ENCODE results near the gene TICAM2.
A peak's percentile ranks its signal among the peaks of the same experiment; 100 is the strongest.
"Not testable (repeated sequence)": the region's sequence is repeated elsewhere in the genome, so short reads cannot be mapped to it uniquely, and the experiment has no call there.

Gene TICAM2

DNA sequence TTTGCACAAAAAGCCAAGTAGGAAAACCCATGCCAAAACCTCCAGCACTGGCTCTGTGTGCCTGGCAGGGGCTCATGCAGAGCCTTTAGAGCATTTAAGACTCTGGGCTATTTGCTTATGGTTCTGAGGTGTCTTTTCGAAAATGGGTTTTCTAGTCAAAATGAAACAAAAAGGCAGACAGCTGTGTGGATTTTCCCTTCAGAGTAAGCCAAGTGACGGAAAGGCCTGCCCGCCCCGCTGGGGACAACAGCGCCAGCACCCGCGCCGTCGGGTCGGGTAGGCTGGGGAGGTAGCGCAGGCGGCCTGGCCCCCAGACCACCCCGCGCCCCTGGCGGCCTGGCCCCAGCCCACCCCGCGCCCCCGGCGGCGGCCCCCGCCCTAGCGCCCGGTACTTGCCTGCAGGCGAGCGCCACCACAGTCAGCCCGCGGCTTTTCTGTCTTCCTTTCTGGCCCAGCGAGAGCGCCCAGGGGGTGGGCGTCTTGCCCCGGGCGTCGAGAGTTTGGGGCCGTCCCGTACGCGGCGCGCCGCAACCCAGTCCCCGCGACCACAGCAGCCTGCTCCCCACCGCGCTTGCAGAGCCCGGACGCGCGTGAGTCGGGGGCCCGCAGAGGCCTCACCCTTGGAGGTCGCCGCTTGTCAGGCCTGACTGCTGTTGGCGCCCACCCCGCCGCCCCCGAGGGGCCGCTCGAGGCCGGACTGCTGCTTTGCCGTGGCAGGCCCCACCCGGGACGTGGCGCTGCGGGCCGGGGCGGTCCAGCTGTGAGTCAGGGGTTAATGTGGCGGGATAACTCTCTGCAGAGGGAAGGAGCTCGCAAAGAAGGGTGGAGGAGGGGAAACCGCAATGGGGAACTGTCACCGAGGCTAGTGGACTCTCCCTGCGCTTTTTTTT lies at the start of gene TICAM2:
Gene TICAM2 (minus strand): TSS at position 779 of the 890 bp plus-strand sequence. CDS start 21,223 bp downstream, outside the sequence.
- DNase-seq (ENCODE audit: low read depth) = peak; percentile 69

GRCh38 chr5:115649541-115649940 lies 47.3 kb upstream of the TICAM2 start:
- DNase-seq (ENCODE audit: low read depth) = peak; percentile 43

- no peak for DNase-seq (ENCODE audit: low read depth)
These were observed 45.8 kb upstream of the TICAM2 start for GRCh38 chr5:115648056-115648455.

DNA sequence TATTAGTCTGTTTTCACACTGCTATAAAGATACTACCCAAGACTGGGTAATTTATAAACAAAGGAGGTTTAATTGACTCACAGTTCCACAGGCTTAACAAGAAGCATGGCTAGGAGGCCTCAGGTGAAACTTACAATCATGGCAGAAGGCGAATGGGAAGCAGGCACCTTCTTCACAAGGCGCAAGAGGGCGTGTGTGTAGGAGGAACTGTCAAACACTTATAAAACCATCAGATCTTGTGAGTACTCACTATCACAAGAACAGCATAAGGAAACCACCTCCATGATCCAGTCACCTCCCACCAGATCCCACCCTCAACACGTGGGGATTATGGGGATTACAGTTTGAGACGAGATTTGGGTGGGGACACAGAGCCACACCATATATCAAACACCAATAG lies 43.1 kb upstream of the TICAM2 start:
- not testable (repeated sequence) for DNase-seq (ENCODE audit: low read depth)

DNA sequence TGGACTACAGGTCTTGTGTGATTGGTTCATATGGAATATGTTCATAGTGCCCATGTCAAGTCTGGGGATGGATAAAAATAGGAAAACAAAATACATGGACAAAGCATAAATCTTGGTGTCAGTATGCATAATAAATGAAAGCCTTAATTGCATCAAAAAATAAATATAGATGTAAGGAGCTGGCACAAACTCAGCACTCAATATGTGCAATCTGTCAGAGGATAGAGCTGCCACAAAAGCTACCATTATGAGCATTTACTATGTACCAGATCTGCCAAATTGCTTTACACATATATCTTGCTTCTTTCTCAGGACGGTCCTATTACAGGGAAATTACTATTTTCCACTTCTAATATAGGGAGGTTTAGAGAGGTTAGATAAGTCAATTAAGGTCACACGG lies 41.8 kb upstream of the TICAM2 start:
- DNase-seq (ENCODE audit: low read depth) = no peak

GRCh38 chr5:115641948-115642347 lies 39.7 kb upstream of the TICAM2 start:
- DNase-seq (ENCODE audit: low read depth) = no peak

- DNase-seq (ENCODE audit: low read depth) = no peak
These were observed 38.0 kb upstream of the TICAM2 start for GRCh38 chr5:115640274-115640673.

GRCh38 chr5:115639377-115639776 lies 37.1 kb upstream of the TICAM2 start:
- no peak for DNase-seq (ENCODE audit: low read depth)

GRCh38 chr5:115637507-115637906 lies 35.2 kb upstream of the TICAM2 start:
- DNase-seq (ENCODE audit: low read depth) = no peak

GRCh38 chr5:115636008-115636407 lies 33.7 kb upstream of the TICAM2 start:
- DNase-seq (ENCODE audit: low read depth) = no peak

GRCh38 chr5:115634343-115635132 lies 32.3 kb upstream of the TICAM2 start:
- DNase-seq (ENCODE audit: low read depth) = peak; percentile 82

DNA sequence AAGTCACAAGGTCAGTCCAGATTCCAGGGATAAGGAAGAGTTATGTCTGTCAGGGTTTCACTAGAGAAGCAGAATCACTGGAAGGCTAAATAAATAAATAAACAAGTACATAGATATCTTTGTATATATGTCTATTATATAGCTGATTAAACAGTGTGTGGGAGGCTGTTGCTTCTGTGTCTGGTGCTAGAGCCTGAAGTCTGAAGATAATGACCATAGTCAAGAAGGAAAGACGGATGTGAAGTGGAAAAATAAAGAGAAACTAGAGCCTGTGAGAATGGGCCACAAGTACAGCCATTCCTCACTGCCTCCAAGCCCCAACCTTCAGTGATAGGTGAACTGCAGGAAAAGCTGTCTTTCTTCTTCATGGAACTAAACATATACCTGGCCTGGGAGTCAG lies 27.6 kb upstream of the TICAM2 start:
- DNase-seq (ENCODE audit: low read depth) = no peak

GRCh38 chr5:115627295-115627865 lies 25.1 kb upstream of the TICAM2 start:
- no peak for DNase-seq (ENCODE audit: low read depth)

- peak; percentile 72 for DNase-seq (ENCODE audit: low read depth)
These were observed 24.2 kb upstream of the TICAM2 start for GRCh38 chr5:115626445-115626823.

GRCh38 chr5:115625579-115626444 lies 23.5 kb upstream of the TICAM2 start, which contains the start of gene TMED7:
Gene TMED7 (minus strand): TSS chr5:115626036. CDS start chr5:115625792, 244 bp downstream.
- peak; percentile 98 for DNase-seq (ENCODE audit: low read depth)

- DNase-seq (ENCODE audit: low read depth) = no peak
These were observed 22.7 kb upstream of the TICAM2 start for GRCh38 chr5:115624994-115625393.

DNA sequence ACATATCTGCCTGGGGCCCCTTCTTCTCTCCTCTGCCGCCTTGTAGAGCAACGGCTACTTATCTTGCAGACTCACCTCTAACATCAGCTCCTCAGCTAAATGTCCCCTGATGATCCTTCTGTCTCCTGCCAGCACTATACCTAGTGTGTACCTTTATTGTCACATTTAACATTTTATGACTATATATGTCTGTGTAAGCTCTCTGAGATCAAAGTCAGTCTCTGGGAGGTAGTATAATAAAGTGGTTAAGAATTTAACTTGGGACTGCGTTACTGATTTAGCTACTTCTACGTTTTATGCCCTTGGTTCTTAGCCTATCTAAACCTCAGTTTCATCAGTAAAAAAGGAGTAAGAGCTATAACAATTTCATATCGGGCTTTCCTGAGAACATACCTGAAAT lies 21.4 kb upstream of the TICAM2 start:
- DNase-seq (ENCODE audit: low read depth) = no peak

DNA sequence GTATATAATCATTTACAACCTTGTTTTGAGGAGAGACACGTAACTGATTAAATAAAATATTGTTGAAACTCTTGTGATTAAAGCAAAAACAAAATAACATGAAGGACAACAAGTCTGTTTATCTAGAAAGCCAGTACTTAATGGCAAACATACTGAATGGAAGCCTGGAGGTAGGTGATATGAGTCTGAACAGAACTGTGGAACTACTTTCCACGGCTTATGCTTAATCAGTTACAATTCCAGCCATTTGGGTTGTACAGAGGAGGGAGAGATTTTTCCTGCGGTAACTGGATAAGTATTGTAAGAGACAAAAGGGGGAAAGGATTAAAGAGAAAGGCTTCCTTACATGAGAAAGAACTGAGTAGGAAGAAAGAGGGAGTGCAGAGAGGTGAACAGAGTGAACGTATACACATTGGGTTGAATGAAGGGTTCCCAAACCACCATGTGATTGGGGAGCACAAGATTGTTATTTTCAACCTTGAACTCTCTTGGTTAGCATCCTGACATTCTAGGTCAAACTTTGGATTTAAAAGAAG lies 19.2 kb upstream of the TICAM2 start:
- DNase-seq (ENCODE audit: low read depth) = no peak

DNA sequence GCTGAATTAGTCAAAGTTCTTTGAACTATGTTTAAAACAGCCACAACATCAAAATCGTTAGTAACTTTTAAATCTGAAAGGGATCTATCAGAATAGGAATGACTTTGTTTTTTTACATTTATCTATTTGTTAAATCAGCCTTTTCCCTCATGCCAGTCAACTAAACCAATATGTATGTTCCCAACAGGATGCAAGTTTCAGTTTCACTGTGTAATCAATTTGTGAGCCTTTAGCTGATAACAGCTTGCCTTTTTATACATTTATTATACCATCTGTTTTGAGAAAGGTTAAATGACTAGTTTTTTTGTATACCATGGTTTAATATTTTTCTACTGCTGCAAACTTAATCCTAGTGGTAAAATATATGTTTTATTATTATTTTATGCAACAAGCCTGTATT lies 14.6 kb upstream of the TICAM2 start:
- no peak for DNase-seq (ENCODE audit: low read depth)

- no peak for DNase-seq (ENCODE audit: low read depth)
These were observed 14.2 kb upstream of the TICAM2 start for GRCh38 chr5:115616472-115616871.

GRCh38 chr5:115611873-115612272 lies 9.6 kb upstream of the TICAM2 start:
- no peak for DNase-seq (ENCODE audit: low read depth)

Measured in iris pigment epithelial cell (primary cell).